K562 (cell line): ENCODE results near the gene SNAPC3. TPM values are rescaled to one million over a fixed set of nuclear protein-coding genes. Genes with fewer than 3 reads are reported as not detected.

Experiments used
- ATAC-seq: fragments of 200-7000 bp; cut with Tn5 transposase; 3 replicates; pipeline ENCODE4 v1.9.1; 2020; ENCODE audit warnings: moderate library complexity
- BruUV-seq: library from RNA; stranded (reverse); fragments of 400-500 nt; replicated peaks from 2 replicates; lab custom pipeline; 2021; lab: Mats Ljungman, UMichigan
- CTCF ChIA-PET: fragments of 300-600 bp; formaldehyde crosslinking; extraction: SDS; loops from one replicate; lab custom pipeline; 2021; ENCODE audit warnings: low intra/inter-chr PET ratio; lab: Yijun Ruan, JAX
- POLR2A ChIA-PET: fragments of 300-600, 350-650 bp; sonication (Branson Sonifier 250); formaldehyde crosslinking; extraction: SDS; loops from one replicate; lab custom pipeline; 2021; ENCODE audit warnings: antibody characterized with exemption, inconsistent platforms; lab: Yijun Ruan, JAX
- DNase-seq, 4 experiments: peaks; one replicate each; pipeline versions ENCODE4 v3.0.0 to v3.0.0-alpha.2; 2011 to 2018; ENCODE audit warnings: low spot score in 3 of 4, mixed read lengths in 3 of 4; ENCODE audit errors: extremely low read depth in 1 of 4
- FAIRE-seq: peaks from 2 replicates; lab custom pipeline; 2011; peaks lifted over from hg19 to GRCh38; lab: Jason Lieb, UNC
- H2AFZ ChIP-seq: 2 replicates; pipeline ENCODE4 v1.6.0; 2011; ENCODE audit warnings: low read depth, low read length, control low read depth, inconsistent platforms
- H3K27ac ChIP-seq: fragments of 200-600 bp; 3 replicates; pipeline ENCODE4 v1.8.0; 2011; ENCODE audit warnings: low read depth, mild to moderate bottlenecking, control low read depth, inconsistent platforms, low read length, moderate library complexity, mixed read lengths; ENCODE audit errors: extremely low read depth
- H3K27me3 ChIP-seq, 2 experiments: fragments of 300-600 bp in 1 of 2; 2 replicates in 1 of 2; 3 replicates in 1 of 2; pipeline versions ENCODE4 v1.6.0 to v1.8.0; 2011; ENCODE audit warnings: inconsistent platforms in 2 of 2, low read length in 2 of 2, mild to moderate bottlenecking in 1 of 2, mixed read lengths in 1 of 2, moderate library complexity in 1 of 2; ENCODE audit not compliant: control insufficient read depth in 2 of 2, insufficient read depth in 2 of 2
- H3K36me3 ChIP-seq: fragments of 300-600 bp; 3 replicates; pipeline ENCODE4 v1.8.0; 2011; ENCODE audit warnings: mild to moderate bottlenecking, low read length, inconsistent platforms; ENCODE audit not compliant: control insufficient read depth, insufficient read depth
- H3K4me1 ChIP-seq, 2 experiments: fragments of 200-600 bp in 1 of 2; replicated peaks in 1 of 2; 2 replicates in 1 of 2; 3 replicates in 1 of 2; pipeline versions ENCODE4 v1.5.1 to v1.8.0; 2011; ENCODE audit warnings: inconsistent platforms in 2 of 2, low read length in 2 of 2, mild to moderate bottlenecking in 1 of 2, mixed read lengths in 1 of 2, moderate library complexity in 1 of 2; ENCODE audit not compliant: control insufficient read depth in 2 of 2, insufficient read depth in 2 of 2
- H3K4me2 ChIP-seq: 2 replicates; pipeline ENCODE4 v1.6.1; 2011; ENCODE audit warnings: low read length, control low read depth, inconsistent platforms, mixed read lengths; ENCODE audit not compliant: insufficient read depth
- H3K4me3 ChIP-seq: fragments of 200-600 bp; sonication (generic), shearing (Covaris generic); 2 replicates; pipeline ENCODE4 v1.5.1; 2016; ENCODE audit warnings: control low read depth, inconsistent platforms
- H3K79me2 ChIP-seq: fragments of 200-600 bp; 3 replicates; pipeline ENCODE4 v1.8.0; 2011; ENCODE audit warnings: low read length, inconsistent platforms; ENCODE audit not compliant: control insufficient read depth, insufficient read depth
- H3K9ac ChIP-seq, 2 experiments: 2 replicates each; pipeline versions ENCODE4 v1.6.0 to v1.6.1; 2011; ENCODE audit warnings: low read depth in 2 of 2, low read length in 2 of 2, control low read depth in 1 of 2, inconsistent platforms in 1 of 2, mild to moderate bottlenecking in 1 of 2, mixed read lengths in 1 of 2; ENCODE audit not compliant: insufficient read depth in 1 of 2
- H3K9me1 ChIP-seq: one replicate; pipeline ENCODE4 v1.6.0; 2011; ENCODE audit warnings: inconsistent platforms, mild to moderate bottlenecking, low read length, moderate library complexity; ENCODE audit not compliant: control insufficient read depth, insufficient read depth
- H3K9me3 ChIP-seq: replicated peaks from 2 replicates; pipeline ENCODE4 v1.5.1; 2011; ENCODE audit warnings: low read depth, low read length, inconsistent platforms; ENCODE audit not compliant: control insufficient read depth, insufficient read depth
- H4K20me1 ChIP-seq: replicated peaks from 2 replicates; pipeline ENCODE4 v1.6.1; 2011; ENCODE audit warnings: low read length, inconsistent platforms, mixed read lengths; ENCODE audit not compliant: control insufficient read depth, insufficient read depth
- BRD9 ChIP-seq: fragments of 450-650 bp; IDR thresholded peaks from 2 replicates; pipeline ENCODE4 v1.6.1; 2018; ENCODE audit warnings: low read depth; ENCODE audit not compliant: partially characterized antibody
- CEBPB ChIP-seq: fragments of 450-650 bp; IDR thresholded peaks from 2 replicates; pipeline ENCODE4 v1.6.1; 2016; ENCODE audit warnings: missing genetic modification characterization, missing compliant biosample characterization
- KDM4B ChIP-seq, 2 experiments: fragments of 450-650 bp in 1 of 2; sonication (generic) in 1 of 2; IDR thresholded peaks; 2 replicates each; pipeline ENCODE4 v1.6.1; 2016 to 2017; ENCODE audit warnings: borderline replicate concordance in 2 of 2, antibody characterized with exemption in 1 of 2, low read depth in 1 of 2, mild to moderate bottlenecking in 1 of 2
- NR3C1 ChIP-seq: sonication (generic); formaldehyde crosslinking; IDR thresholded peaks from 2 replicates; pipeline ENCODE4 v1.8.1; 2022; ENCODE audit warnings: missing genetic modification reagents
- PCBP1 ChIP-seq: fragments of 200-400 bp; formaldehyde crosslinking; IDR thresholded peaks from 2 replicates; pipeline ENCODE4 v1.6.1; 2018; ENCODE audit warnings: mild to moderate bottlenecking, low read depth, low read length; ENCODE audit not compliant: poor library complexity, severe bottlenecking
- PRPF4 ChIP-seq: fragments of 200-400 bp; formaldehyde crosslinking; IDR thresholded peaks from one replicate; pipeline ENCODE4 v1.6.1; 2017; ENCODE audit warnings: low read length, low read depth, mild to moderate bottlenecking; ENCODE audit not compliant: insufficient read depth, poor library complexity, severe bottlenecking
- PTRF ChIP-seq: fragments of 450-650 bp; IDR thresholded peaks from 2 replicates; pipeline ENCODE4 v1.6.1; 2016; ENCODE audit warnings: mild to moderate bottlenecking, missing genetic modification characterization, missing compliant biosample characterization
- RFX5 ChIP-seq: IDR thresholded peaks from 2 replicates; pipeline ENCODE4 v1.6.1; 2011; ENCODE audit warnings: low read depth, mild to moderate bottlenecking, improper control_type of control experiment, low read length
- SMAD2 ChIP-seq: fragments of 150-350 bp; IDR thresholded peaks from 2 replicates; pipeline ENCODE4 v1.6.1; 2014; ENCODE audit warnings: low read depth, mild to moderate bottlenecking, low read length
- ZNF311 ChIP-seq: fragments of 250-450 bp; sonication (Bioruptor Pico); IDR thresholded peaks from 2 replicates; pipeline ENCODE4 v1.4.0; 2020; ENCODE audit warnings: mild to moderate bottlenecking, moderate library complexity
- ZNF347 ChIP-seq: fragments of 450-650 bp; formaldehyde crosslinking; IDR thresholded peaks from 2 replicates; pipeline ENCODE4 v1.4.0; 2020; ENCODE audit warnings: low read depth, mild to moderate bottlenecking, moderate library complexity
- ZNF583 ChIP-seq: fragments of 250-450 bp; sonication (Bioruptor Pico); IDR thresholded peaks from 2 replicates; pipeline ENCODE4 v1.4.0; 2020
- WGBS: fragments of 100-300 bp; shearing (Covaris generic); methylation state at CpG from one replicate; pipeline ENCODE4 v1.1.6; 2016; ENCODE audit warnings: low coverage, mixed read lengths; ENCODE audit not compliant: insufficient coverage; ENCODE audit errors: missing lambda C conversion rate; 5-methylcytosine and 5-hydroxymethylcytosine counted together
- in situ Hi-C: fragments of 300-500 bp; cut with MboI; formaldehyde crosslinking; loops from 4 replicates; pipeline ENCODE4 v1.15.0; 2018; ENCODE audit warnings: inconsistent platforms, mixed read lengths
- intact Hi-C: fragments of 100-400 bp; cut with micrococcal nuclease; formaldehyde crosslinking; loops from 2 replicates; pipeline ENCODE4 v1.14.2; 2022
- polyA plus RNA-seq, 8 experiments: library from polyadenylated mRNA; depleted of rRNA in 4 of 8; stranded (reverse) in 5 of 8; unstranded in 3 of 8; fragments of >200 nt; fragmentation: Nextera tagmentation in 2 of 8; fragmentation: Illumina TruSeq in 1 of 8; extraction: Ambion mirVana in 2 of 8; extraction: Trizol in 1 of 8; gene quantifications; 2 replicates each; pipeline versions ENCODE4 v1.2.1 to v1.2.3, GENCODE V29; 2011 to 2014; ENCODE audit warnings: inconsistent platforms in 1 of 8, missing spikeins in 1 of 8
- total RNA-seq, 7 experiments: library from RNA; depleted of rRNA in 6 of 7; stranded (reverse); fragments of >200 nt in 6 of 7; fragmentation: Illumina TruSeq in 2 of 7; extraction: Trizol in 2 of 7; gene quantifications; 2 replicates each; pipeline versions ENCODE4 v1.2.1 to v1.2.3, GENCODE V29; 2011 to 2021; ENCODE audit warnings: low replicate concordance in 1 of 7
- TF ChIP-seq, protein P1 (sequence below), 2 experiments: IDR thresholded peaks; 2 replicates each; pipeline ENCODE4 v1.6.1; 2011; ENCODE audit warnings: borderline replicate concordance in 1 of 2, control low read depth in 1 of 2, low read depth in 1 of 2, low read length in 1 of 2, mild to moderate bottlenecking in 1 of 2, mixed read lengths in 1 of 2, moderate library complexity in 1 of 2; ENCODE audit not compliant: insufficient read depth in 1 of 2, insufficient read length in 1 of 2, poor library complexity in 1 of 2, severe bottlenecking in 1 of 2; ENCODE audit errors: extremely low read depth in 1 of 2
- TF ChIP-seq, protein P2 (sequence below): fragments of 250-450 bp; sonication (Bioruptor Pico); IDR thresholded peaks from 2 replicates; pipeline ENCODE4 v1.4.0; 2020

The SNAPC3 gene
- total and polyA plus RNA-seq, 9 of the 15 experiments (the other 6 are each of a cell fraction or from before 2014, with no cell fraction given), result 2.3 to 38.9 (median 19.8) TPM

GRCh38 chr9:15491950-15492349 is 69.3 kb downstream of the SNAPC3 start:
- Histone ChIP-seq H3K27me3 (no peaks in the 10 kb centered on the region), H3K4me2 (no peak overlapping the region), H3K9ac (no peak overlapping the region), H4K20me1 (no peaks in the 10 kb centered on the region), H3K79me2 (peaks cover 24% of the 10 kb centered on the region), H3K9me1 (no peaks in the 10 kb centered on the region), H3K36me3 (peaks cover 50% of the 10 kb centered on the region; the same call in 2 of the 3 replicates), H3K4me3 (no peak overlapping the region), H2AFZ (no peak overlapping the region), H3K9me3 (no peaks in the 10 kb centered on the region; the same call in 1 of the 2 replicates), H3K27ac (no peak overlapping the region), H3K4me1 (no peaks in the 10 kb centered on the region)
- in situ Hi-C loops, result no loop called here
- ChIA-PET CTCF (no interaction called here), POLR2A (no interaction called here)
- ATAC-seq (no peak), FAIRE-seq (no peak), DNase-seq (no peak)
- intact Hi-C loops, result no loop called here
- TF ChIP-seq, protein P1, sequence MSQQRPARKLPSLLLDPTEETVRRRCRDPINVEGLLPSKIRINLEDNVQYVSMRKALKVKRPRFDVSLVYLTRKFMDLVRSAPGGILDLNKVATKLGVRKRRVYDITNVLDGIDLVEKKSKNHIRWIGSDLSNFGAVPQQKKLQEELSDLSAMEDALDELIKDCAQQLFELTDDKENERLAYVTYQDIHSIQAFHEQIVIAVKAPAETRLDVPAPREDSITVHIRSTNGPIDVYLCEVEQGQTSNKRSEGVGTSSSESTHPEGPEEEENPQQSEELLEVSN (IDR thresholded peaks at IDR 0.05; ENCODE audit: borderline replicate concordance in 1 of 2, extremely low read depth in 1 of 2, insufficient read depth in 1 of 2, insufficient read length in 1 of 2, low read depth in 1 of 2, low read length in 1 of 2, poor library complexity in 1 of 2, severe bottlenecking in 1 of 2), result no peak
- TF ChIP-seq ZNF311 (CRISPR knock-in tag) (no peak), SMAD2 (no peak), KDM4B (IDR thresholded peaks at IDR 0.05; ENCODE audit: borderline replicate concordance in 2 of 2, low read depth in 1 of 2) (no peak), NR3C1 (no peak), PRPF4 (no peak), ZNF583 (CRISPR knock-in tag) (no peak), ZNF347 (CRISPR knock-in tag) (no peak), RFX5 (no peak), BRD9 (no peak), CEBPB (tag) (no peak), PCBP1 (no peak), PTRF (no peak)
- TF ChIP-seq, protein P2, sequence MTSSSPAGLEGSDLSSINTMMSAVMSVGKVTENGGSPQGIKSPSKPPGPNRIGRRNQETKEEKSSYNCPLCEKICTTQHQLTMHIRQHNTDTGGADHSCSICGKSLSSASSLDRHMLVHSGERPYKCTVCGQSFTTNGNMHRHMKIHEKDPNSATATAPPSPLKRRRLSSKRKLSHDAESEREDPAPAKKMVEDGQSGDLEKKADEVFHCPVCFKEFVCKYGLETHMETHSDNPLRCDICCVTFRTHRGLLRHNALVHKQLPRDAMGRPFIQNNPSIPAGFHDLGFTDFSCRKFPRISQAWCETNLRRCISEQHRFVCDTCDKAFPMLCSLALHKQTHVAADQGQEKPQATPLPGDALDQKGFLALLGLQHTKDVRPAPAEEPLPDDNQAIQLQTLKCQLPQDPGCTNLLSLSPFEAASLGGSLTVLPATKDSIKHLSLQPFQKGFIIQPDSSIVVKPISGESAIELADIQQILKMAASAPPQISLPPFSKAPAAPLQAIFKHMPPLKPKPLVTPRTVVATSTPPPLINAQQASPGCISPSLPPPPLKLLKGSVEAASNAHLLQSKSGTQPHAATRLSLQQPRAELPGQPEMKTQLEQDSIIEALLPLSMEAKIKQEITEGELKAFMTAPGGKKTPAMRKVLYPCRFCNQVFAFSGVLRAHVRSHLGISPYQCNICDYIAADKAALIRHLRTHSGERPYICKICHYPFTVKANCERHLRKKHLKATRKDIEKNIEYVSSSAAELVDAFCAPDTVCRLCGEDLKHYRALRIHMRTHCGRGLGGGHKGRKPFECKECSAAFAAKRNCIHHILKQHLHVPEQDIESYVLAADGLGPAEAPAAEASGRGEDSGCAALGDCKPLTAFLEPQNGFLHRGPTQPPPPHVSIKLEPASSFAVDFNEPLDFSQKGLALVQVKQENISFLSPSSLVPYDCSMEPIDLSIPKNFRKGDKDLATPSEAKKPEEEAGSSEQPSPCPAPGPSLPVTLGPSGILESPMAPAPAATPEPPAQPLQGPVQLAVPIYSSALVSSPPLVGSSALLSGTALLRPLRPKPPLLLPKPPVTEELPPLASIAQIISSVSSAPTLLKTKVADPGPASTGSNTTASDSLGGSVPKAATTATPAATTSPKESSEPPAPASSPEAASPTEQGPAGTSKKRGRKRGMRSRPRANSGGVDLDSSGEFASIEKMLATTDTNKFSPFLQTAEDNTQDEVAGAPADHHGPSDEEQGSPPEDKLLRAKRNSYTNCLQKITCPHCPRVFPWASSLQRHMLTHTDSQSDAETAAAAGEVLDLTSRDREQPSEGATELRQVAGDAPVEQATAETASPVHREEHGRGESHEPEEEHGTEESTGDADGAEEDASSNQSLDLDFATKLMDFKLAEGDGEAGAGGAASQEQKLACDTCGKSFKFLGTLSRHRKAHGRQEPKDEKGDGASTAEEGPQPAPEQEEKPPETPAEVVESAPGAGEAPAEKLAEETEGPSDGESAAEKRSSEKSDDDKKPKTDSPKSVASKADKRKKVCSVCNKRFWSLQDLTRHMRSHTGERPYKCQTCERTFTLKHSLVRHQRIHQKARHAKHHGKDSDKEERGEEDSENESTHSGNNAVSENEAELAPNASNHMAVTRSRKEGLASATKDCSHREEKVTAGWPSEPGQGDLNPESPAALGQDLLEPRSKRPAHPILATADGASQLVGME, result no peak
- WGBS, result 100% methylated on average over 1 of the region's 1 CpG
- no TSS peak for BruUV-seq
